GM18520 (cell line): ENCODE measurements around the gene ARHGEF17.
"Not testable (repeated sequence)": the region's sequence is repeated elsewhere in the genome, so short reads cannot be mapped to it uniquely, and the experiment has no call there.

Source experiments
- ATAC-seq: cut with Tn5 transposase; IDR thresholded peaks from one replicate; pipeline ENCODE4 v1.9.1; 2021; ENCODE audit not compliant: unreplicated experiment

Gene ARHGEF17, protein sequence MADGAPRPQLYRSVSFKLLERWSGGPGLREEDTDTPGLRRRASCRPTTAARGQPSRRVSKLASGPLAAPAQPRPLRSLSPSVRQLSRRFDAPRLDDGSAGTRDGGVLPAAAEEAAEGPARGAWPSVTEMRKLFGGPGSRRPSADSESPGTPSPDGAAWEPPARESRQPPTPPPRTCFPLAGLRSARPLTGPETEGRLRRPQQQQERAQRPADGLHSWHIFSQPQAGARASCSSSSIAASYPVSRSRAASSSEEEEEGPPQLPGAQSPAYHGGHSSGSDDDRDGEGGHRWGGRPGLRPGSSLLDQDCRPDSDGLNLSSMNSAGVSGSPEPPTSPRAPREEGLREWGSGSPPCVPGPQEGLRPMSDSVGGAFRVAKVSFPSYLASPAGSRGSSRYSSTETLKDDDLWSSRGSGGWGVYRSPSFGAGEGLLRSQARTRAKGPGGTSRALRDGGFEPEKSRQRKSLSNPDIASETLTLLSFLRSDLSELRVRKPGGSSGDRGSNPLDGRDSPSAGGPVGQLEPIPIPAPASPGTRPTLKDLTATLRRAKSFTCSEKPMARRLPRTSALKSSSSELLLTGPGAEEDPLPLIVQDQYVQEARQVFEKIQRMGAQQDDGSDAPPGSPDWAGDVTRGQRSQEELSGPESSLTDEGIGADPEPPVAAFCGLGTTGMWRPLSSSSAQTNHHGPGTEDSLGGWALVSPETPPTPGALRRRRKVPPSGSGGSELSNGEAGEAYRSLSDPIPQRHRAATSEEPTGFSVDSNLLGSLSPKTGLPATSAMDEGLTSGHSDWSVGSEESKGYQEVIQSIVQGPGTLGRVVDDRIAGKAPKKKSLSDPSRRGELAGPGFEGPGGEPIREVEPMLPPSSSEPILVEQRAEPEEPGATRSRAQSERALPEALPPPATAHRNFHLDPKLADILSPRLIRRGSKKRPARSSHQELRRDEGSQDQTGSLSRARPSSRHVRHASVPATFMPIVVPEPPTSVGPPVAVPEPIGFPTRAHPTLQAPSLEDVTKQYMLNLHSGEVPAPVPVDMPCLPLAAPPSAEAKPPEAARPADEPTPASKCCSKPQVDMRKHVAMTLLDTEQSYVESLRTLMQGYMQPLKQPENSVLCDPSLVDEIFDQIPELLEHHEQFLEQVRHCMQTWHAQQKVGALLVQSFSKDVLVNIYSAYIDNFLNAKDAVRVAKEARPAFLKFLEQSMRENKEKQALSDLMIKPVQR (N-terminal part only)

GRCh38 chr11:73308003-73308960 lies at the start of gene ARHGEF17:
Gene ARHGEF17, plus strand, starts transcription at chr11:73308276. Its CDS starts 363 bp downstream, at chr11:73308639.
- no peak for ATAC-seq

DNA sequence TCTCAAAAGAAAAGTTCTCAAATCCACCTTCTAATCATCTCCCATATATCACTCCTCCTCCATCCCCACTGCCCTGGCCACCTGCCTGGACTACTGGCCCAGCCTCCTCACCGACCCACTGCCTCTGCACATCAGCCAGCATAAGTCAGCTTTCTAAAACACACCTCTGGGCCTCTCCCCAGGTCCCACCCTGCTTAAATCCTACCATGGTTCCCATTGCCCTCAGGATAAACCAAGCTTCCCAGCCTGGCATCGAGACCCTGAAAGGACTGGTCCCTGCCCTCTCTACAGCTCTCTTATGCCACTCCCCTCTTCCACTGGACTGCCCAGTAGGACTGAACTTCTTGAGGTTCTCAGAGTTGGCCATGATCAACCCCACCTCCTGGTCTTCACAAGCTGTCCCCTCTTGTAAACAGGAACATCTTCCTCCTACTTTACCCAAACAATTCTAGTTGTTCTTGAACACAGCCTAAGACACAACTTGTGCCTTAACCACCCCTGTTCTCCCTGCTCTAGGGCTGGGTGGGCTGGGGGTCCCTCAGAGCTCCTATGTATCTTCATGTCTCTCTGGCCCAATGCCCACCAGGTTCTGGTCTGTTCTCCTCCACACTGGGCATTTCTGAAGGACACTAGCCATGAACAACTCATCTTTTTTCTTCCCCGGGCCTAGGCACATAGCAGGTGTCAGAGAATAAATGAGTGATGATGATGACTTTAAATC lies 48.5 kb upstream of the ARHGEF17 start:
- no peak for ATAC-seq

- no peak for ATAC-seq
Observed at GRCh38 chr11:73260127-73260457, 48.0 kb upstream of the ARHGEF17 start.

DNA sequence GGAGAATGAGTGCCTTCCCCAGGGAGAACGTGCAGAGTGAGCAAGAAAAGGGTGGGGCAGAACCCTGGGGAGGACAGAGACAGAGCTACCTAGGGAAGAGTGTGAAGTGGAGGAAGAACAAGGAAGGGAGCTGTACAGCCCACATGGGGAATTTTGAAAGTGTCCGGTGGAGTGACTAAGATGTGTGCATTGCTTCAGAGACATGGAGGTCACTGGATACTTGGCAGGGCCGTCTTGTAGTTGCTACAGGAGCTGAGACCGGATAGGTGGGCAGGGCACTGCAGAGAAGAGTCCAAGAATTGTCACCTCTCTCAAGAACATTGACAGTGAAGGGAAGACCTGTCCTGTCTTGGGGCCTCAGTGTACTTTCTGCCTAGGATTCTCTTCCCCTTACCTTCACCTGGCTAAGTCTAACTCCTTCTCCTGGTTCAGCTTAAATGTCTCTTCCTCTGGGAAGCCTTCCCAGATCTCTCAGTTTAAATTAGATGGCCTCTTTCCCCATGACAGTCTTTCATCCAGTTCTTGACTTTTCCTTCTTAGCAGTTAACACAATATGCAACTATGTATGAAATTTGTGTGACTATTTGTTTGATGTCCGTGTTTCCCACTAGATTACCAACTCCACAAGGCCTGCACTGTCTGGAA lies 45.1 kb upstream of the ARHGEF17 start:
- ATAC-seq: no peak

DNA sequence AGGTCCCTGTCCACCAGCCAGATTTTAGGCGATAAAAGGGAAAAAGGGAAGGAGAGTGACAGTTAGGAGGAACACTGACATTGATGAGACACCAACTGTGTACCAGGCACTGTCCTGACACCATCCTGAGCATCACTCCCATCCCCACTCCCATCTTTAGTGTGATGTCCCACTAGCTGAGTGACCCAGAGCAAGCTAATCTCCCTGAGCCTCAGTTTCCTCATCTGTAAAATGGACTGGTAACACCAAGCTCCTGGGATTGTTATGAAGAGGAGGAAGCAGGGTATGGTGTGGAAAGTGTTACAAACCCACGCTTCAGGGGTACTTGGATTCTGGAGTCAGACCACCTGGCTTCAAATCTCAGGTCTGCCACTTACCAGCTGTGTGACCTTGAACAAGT lies 44.4 kb upstream of the ARHGEF17 start:
- ATAC-seq: no peak

DNA sequence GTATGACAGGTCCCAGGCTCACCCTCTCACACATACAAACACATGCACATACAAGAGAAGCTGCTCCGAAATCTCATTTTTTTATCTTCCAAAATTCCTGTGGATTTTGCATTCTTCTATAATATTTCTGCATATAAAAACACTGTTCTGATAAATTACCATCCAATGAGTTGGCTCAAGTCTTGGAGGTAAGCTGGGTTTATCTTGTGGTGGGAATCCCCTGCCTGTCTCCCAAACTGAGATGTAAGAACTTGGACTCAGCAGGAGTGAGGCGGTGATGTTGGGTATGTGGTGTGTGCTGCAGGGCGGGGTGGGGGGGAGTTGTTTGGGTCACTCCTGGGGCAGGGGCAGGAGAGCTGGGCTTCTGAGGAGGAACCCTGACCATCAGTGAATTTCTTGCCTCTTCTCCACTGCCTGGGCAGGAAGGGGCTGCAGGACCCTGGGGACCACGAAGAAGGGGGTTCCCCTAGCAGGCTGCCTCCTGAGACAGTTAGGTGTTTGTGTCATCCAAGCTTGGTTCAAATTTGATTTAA lies 42.7 kb upstream of the ARHGEF17 start:
- ATAC-seq: no peak

DNA sequence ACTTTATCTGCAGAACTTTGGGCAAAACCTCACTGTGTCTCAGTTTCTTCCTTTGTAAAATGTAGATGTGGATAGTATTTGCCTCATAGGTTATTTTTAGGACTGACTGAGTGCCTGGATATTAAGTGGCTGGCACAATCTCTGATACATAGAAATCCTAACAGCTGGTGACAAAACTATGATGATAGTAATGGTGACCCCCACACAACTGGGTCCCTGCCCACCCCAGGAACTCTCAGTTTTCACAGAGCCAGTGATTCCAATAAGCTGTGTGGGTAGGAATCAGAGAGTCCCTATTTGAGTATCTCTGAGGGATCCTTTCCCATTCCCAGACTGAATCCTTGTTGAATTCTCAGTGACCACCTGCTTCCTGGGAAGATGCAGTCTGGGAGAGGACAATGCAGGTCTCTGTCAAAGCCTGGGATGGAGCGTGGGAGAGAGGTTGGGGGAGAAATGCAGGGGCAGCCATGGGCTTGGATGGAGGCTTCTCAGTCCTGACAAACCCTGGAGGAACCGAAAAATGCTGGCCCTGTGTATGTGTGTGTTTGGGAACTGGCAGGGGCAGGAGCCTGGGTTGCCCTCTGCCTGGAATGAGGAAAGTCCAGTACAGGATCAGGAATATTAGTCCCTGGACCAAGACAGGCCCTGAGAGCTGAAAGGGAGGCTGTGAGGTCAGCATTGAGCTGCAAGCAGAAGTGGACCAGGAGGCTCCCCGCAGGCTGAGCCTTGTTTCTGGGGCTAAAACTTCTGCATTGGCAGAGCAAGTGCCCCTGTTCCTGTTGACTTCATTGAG lies 42.0 kb upstream of the ARHGEF17 start:
- no peak for ATAC-seq

GRCh38 chr11:73266646-73267020 lies 41.4 kb upstream of the ARHGEF17 start:
- no peak for ATAC-seq

DNA sequence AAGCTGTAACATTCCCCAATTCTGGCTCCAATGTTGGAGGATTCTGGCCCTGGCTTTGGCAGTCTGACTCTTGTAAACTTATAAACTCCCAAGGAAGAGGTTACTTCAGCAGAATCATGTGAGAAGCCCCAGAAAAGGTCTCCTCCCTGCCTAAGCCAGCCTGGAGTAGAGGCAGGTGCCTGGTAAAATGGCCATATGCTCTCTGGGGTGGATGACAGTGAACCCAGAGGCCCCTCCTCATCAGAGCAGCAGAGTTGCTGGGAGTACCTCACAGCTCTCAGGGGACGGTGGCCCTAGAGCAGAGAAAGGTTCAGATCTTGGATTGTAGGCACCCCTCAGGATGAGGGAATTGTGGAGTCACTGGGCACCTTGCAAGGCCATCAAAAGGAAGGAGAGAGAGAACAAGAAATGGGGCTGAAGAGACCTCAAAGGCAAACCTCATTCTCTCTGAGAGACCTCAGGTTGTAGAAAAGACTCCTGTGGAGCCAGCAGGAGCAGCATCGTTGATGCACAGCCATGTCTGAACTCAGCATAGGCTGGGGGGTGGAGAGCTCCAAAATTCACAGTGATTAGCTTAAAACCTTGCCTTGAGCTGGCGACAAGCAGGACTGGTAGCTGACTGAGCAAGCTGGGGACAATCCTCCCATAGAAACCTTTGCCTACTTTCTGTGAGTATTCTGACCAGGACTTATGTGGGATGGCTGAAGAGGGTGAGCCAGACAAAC lies 40.8 kb upstream of the ARHGEF17 start:
- no peak for ATAC-seq

DNA sequence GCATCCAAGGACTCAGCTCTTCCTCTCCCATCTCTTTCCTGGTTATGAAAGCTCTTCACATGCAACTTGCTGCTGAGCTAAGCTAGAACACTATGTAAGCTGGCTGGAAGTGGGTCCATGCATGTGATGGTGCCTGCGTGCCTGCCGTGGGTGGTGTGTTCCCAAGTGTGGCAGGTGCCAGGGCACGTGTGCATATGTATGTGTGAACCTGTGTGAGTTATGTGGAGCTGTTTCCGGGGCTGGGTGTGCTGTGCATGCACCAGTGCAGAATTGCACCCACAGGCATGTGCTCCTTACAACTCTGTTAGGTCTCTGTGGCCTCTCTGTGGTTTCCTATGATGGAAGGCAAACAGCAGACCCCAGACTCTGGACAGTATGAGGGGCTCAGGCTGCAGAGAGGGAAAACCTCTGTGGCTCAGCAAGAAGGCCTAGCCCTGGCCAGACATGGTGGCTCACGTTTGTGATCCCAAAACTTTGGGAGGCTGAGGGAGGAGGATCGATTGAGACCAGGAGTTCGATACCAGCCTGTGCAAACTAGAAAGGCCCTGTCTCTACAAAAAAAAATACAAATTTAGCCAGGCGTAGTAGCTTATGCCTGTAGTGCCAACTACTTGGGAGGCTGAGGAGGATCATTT lies 40.1 kb upstream of the ARHGEF17 start:
- no peak for ATAC-seq

GRCh38 chr11:73268671-73269271 lies 39.3 kb upstream of the ARHGEF17 start:
- no peak for ATAC-seq

DNA sequence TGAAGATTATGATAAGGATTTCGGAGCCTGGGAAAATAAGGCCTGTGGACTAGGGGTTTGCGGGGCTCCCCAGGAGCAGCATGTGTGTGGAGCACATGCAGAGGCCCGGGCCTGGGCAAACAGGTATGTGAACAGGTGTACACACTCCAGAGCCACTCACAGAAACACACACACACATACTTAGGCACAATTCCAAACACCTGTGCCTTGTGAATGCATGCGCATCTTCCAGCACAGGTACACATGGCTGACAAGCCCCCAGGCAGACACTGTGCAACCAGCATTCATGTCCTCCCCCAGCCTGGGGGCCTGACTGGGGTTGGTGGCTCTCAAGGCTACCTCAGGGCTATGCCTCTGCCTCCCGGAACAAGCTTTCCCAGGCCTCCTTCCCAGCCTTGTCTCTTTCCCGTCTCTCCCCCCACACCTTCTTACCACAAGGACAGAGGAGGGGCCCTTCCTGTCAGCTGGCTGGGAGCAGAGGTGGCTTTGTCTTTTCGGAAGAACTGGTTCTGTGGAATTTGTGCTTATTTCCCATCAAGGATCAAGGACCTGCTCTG lies 38.5 kb upstream of the ARHGEF17 start:
- ATAC-seq: no peak

- no peak for ATAC-seq
Observed at GRCh38 chr11:73270016-73270854, 37.8 kb upstream of the ARHGEF17 start.

DNA sequence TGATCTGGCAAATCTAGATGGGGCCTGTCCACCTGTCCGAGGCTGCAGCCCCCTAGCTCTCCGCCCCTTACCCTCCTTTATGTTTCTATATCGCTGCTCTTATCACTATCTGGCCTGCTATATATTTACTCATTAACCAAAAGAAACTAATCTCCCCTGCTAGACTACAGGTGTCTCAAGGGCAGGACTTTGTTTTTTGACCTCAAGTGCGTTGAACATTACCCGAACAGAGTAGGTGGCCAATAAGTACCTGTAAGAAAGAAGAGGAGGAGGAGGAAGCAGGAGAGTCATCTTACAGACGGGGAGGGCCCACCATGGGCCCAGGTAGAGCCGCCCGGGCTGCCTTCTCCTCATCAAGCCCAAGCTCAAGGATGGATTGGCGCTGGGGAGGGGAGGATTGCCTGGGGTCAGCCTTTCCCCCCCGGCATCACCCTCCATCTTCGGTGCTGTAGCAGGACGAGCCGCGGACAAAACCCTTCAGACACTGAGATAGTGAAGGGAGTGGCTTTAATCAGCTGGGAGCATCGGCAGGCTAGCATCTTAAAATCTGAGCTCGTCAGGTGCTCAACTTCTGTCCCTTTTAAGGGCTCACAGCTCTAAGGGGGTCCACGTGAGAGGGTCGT lies 37.1 kb upstream of the ARHGEF17 start:
- ATAC-seq: no peak

DNA sequence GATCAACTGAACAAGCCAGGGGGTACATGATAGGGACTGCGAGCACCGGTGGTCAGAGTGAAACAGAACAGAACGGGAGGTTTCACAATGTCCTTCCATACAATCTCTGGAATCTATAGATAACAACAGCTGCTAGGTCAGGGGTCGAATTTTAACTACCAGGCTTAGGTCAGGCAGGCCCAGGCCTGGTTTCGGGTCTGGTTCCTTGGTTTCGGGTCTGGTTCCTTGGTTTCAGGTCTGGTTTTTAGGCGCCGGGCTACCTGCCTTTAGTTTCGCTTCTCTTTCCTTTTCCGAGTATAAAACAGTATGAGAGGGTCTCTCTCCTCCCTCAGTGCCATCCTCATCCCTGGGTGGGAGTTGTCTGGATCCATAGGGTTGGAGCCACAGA lies 36.6 kb upstream of the ARHGEF17 start:
- not testable (repeated sequence) for ATAC-seq
